HG03108 (cell line): ENCODE data around the gene ZNF593OS.

Source experiments
- ATAC-seq: cut with Tn5 transposase; IDR thresholded peaks from one replicate; pipeline ENCODE4 v1.9.1; 2021; ENCODE audit warnings: moderate library complexity; ENCODE audit not compliant: unreplicated experiment

The ZNF593OS gene

GRCh38 chr1:26160527-26161414, 10.9 kb downstream of the ZNF593OS start:
- no peak for ATAC-seq

GRCh38 chr1:26159743-26160039, 11.9 kb downstream of the ZNF593OS start:
- no peak for ATAC-seq

- no peak for ATAC-seq
Measured at GRCh38 chr1:26158908-26159742, 12.5 kb downstream of the ZNF593OS start, which contains the start of gene FAM110D. Gene FAM110D (plus strand): TSS chr1:26159079. CDS start chr1:26161292, 2,213 bp downstream.

- ATAC-seq = no peak
Measured at GRCh38 chr1:26158271-26158907, 13.2 kb downstream of the ZNF593OS start.

GRCh38 chr1:26156285-26157038, 15.2 kb downstream of the ZNF593OS start:
- no peak for ATAC-seq

GRCh38 chr1:26155370-26156284, 16.0 kb downstream of the ZNF593OS start:
- no peak for ATAC-seq

GRCh38 chr1:26154750-26155149, 16.9 kb downstream of the ZNF593OS start:
- no peak for ATAC-seq

- ATAC-seq = no peak
Measured at GRCh38 chr1:26153966-26154532, 17.6 kb downstream of the ZNF593OS start.

GRCh38 chr1:26148887-26149286, 22.7 kb downstream of the ZNF593OS start:
- no peak for ATAC-seq

GRCh38 chr1:26145960-26146294, 25.7 kb downstream of the ZNF593OS start:
- no peak for ATAC-seq

GRCh38 chr1:26145041-26145959, 26.3 kb downstream of the ZNF593OS start:
- ATAC-seq = no peak

GRCh38 chr1:26142159-26142558, 29.5 kb downstream of the ZNF593OS start:
- no peak for ATAC-seq

GRCh38 chr1:26138974-26139558, 32.6 kb downstream of the ZNF593OS start:
- no peak for ATAC-seq

- no peak for ATAC-seq
Measured at GRCh38 chr1:26134466-26134865, 37.2 kb downstream of the ZNF593OS start.

GRCh38 chr1:26132834-26133167, 38.8 kb downstream of the ZNF593OS start:
- ATAC-seq = no peak

- no peak for ATAC-seq
Measured at GRCh38 chr1:26132128-26132833, 39.4 kb downstream of the ZNF593OS start.

GRCh38 chr1:26130695-26131094, 40.9 kb downstream of the ZNF593OS start:
- ATAC-seq = no peak

GRCh38 chr1:26129778-26130177, 41.9 kb downstream of the ZNF593OS start:
- no peak for ATAC-seq
